ENCODE measurements around the gene SPIB.
A peak's percentile ranks its signal among the peaks of the same experiment; 100 is the strongest.

The SPIB gene

GRCh38 chr19:50381881-50382729 lies 36.6 kb upstream of the SPIB start:
- no peak for TF ChIP-seq CTCF (IDR thresholded peaks at IDR 0.05)

GRCh38 chr19:50383001-50383851 lies 35.5 kb upstream of the SPIB start:
- Histone ChIP-seq H3K4me1 (ENCODE audit: control insufficient read depth in 1 of 2, insufficient read depth in 1 of 2, low read depth in 1 of 2, low read length in 1 of 2) (peaks cover 37 to 41% of the 10 kb centered on the region in 2 experiments), H3K27ac (peak overlapping the region; percentile 82), H3K9me3 (no peaks in the 10 kb centered on the region)

More at GRCh38 chr19:50381881-50382729, 36.6 kb upstream of the SPIB start:
- peaks cover 62% of the 10 kb centered on the region for H3K36me3 ChIP-seq
- H3K27me3 ChIP-seq: no peaks in the 10 kb centered on the region
- H3K4me3 ChIP-seq (ENCODE audit: low read depth in 1 of 2, low read length in 1 of 2): no peak overlapping the region
- H3K27ac ChIP-seq: no peak overlapping the region
- H3K9me3 ChIP-seq: no peaks in the 10 kb centered on the region
- peaks cover 30 to 32% of the 10 kb centered on the region in 2 experiments for H3K4me1 ChIP-seq (ENCODE audit: control insufficient read depth in 1 of 2, insufficient read depth in 1 of 2, low read depth in 1 of 2, low read length in 1 of 2)

GRCh38 chr19:50383852-50384684 lies 34.7 kb upstream of the SPIB start, which contains the start of gene POLD1:
Gene POLD1 (plus strand): TSS chr19:50384347. CDS start chr19:50398852, 14,505 bp downstream.
- no peaks in the 10 kb centered on the region for H3K27me3 ChIP-seq
- TF ChIP-seq CTCF (IDR thresholded peaks at IDR 0.05): peak; percentile 34
- no peaks in the 10 kb centered on the region for H3K9me3 ChIP-seq
- H3K4me1 ChIP-seq (ENCODE audit: control insufficient read depth in 1 of 2, insufficient read depth in 1 of 2, low read depth in 1 of 2, low read length in 1 of 2): peaks cover 37 to 41% of the 10 kb centered on the region in 2 experiments
- H3K36me3 ChIP-seq: peaks cover 42% of the 10 kb centered on the region
- H3K27ac ChIP-seq: peak within 1 kb of the TSS; percentile 82
- H3K4me3 ChIP-seq (ENCODE audit: low read depth in 1 of 2, low read length in 1 of 2): peak within 1 kb of the TSS; percentile 65 to 78

More at GRCh38 chr19:50383001-50383851, 35.5 kb upstream of the SPIB start:
- Histone ChIP-seq H3K27me3 (no peaks in the 10 kb centered on the region), H3K4me3 (ENCODE audit: low read depth in 1 of 2, low read length in 1 of 2) (peak overlapping the region; percentile 65 to 78), H3K36me3 (peaks cover 50% of the 10 kb centered on the region)
- no peak for TF ChIP-seq CTCF (IDR thresholded peaks at IDR 0.05)

GRCh38 chr19:50384685-50385535 lies 33.8 kb upstream of the SPIB start:
- H3K36me3 ChIP-seq: peaks cover 33% of the 10 kb centered on the region
- H3K4me1 ChIP-seq (ENCODE audit: control insufficient read depth in 1 of 2, insufficient read depth in 1 of 2, low read depth in 1 of 2, low read length in 1 of 2): peaks cover 37 to 41% of the 10 kb centered on the region in 2 experiments
- no peak for TF ChIP-seq CTCF (IDR thresholded peaks at IDR 0.05)
- no peaks in the 10 kb centered on the region for H3K9me3 ChIP-seq
- H3K27me3 ChIP-seq: no peaks in the 10 kb centered on the region
- H3K4me3 ChIP-seq (ENCODE audit: low read depth in 1 of 2, low read length in 1 of 2): peak overlapping the region; percentile 65 to 78
- H3K27ac ChIP-seq: peak overlapping the region; percentile 82
